CD4-positive, alpha-beta T cell treated with Interleukin-6 for 4 hours (primary cell): ENCODE results near the gene KCNH8.

Experiments used
- DNase-seq: peaks from one replicate; pipeline ENCODE4 v3.0.0-alpha.2; 2020; ENCODE audit warnings: mixed read lengths

Gene KCNH8

GRCh38 chr3:19392150-19392549 is 243.8 kb downstream of the KCNH8 start:
- DNase-seq, result no peak

GRCh38 chr3:19394946-19395345 is 246.6 kb downstream of the KCNH8 start:
- no peak for DNase-seq

- DNase-seq, result no peak
Observed at GRCh38 chr3:19396726-19397125, 248.4 kb downstream of the KCNH8 start.

- DNase-seq, result no peak
Observed at GRCh38 chr3:19399356-19399755, 251.0 kb downstream of the KCNH8 start.

- no peak for DNase-seq
Observed at GRCh38 chr3:19399836-19400235, 251.5 kb downstream of the KCNH8 start.

- DNase-seq, result no peak
Observed at GRCh38 chr3:19420159-19420558, 271.8 kb downstream of the KCNH8 start.

- no peak for DNase-seq
Observed at GRCh38 chr3:19425825-19426224, 277.5 kb downstream of the KCNH8 start.

GRCh38 chr3:19427422-19428149 is 279.3 kb downstream of the KCNH8 start:
- no peak for DNase-seq

- DNase-seq, result no peak
Observed at GRCh38 chr3:19428729-19429128, 280.4 kb downstream of the KCNH8 start.

GRCh38 chr3:19432669-19433068 is 284.4 kb downstream of the KCNH8 start:
- DNase-seq, result no peak

GRCh38 chr3:19436746-19437145 is 288.4 kb downstream of the KCNH8 start:
- no peak for DNase-seq

GRCh38 chr3:19439944-19440343 is 291.6 kb downstream of the KCNH8 start:
- no peak for DNase-seq

- no peak for DNase-seq
Observed at GRCh38 chr3:19446138-19446537, 297.8 kb downstream of the KCNH8 start.

- no peak for DNase-seq
Observed at GRCh38 chr3:19446687-19447086, 298.4 kb downstream of the KCNH8 start.

GRCh38 chr3:19455546-19455945 is 307.2 kb downstream of the KCNH8 start:
- DNase-seq, result no peak

GRCh38 chr3:19456738-19457137 is 308.4 kb downstream of the KCNH8 start:
- no peak for DNase-seq

GRCh38 chr3:19457449-19457848 is 309.1 kb downstream of the KCNH8 start:
- DNase-seq, result no peak

GRCh38 chr3:19467761-19468160 is 319.5 kb downstream of the KCNH8 start:
- no peak for DNase-seq

- DNase-seq, result no peak
Observed at GRCh38 chr3:19471138-19471537, 322.8 kb downstream of the KCNH8 start.

GRCh38 chr3:19473971-19474580 is 325.8 kb downstream of the KCNH8 start:
- no peak for DNase-seq

- no peak for DNase-seq
Observed at GRCh38 chr3:19476281-19476680, 328.0 kb downstream of the KCNH8 start.

- no peak for DNase-seq
Observed at GRCh38 chr3:19485267-19485666, 337.0 kb downstream of the KCNH8 start.

- no peak for DNase-seq
Observed at GRCh38 chr3:19487386-19487785, 339.1 kb downstream of the KCNH8 start.

GRCh38 chr3:19488939-19489338 is 340.6 kb downstream of the KCNH8 start:
- DNase-seq, result no peak

- DNase-seq, result no peak
Observed at GRCh38 chr3:19489936-19490335, 341.6 kb downstream of the KCNH8 start.
